Prostate gland (tissue), 2 donors: ENCODE data around the gene CELSR2.

ENCODE experiments used
- CTCF ChIP-seq, 4 experiments: fragments of 200-600 bp in 2 of 4; fragments of 450-650 bp in 2 of 4; sonication (generic) in 2 of 4; IDR thresholded peaks; 1 replicate in 3 of 4; 2 replicates in 1 of 4; pipeline ENCODE4 v1.5.1; 2016 to 2019; ENCODE audit warnings: antibody characterized with exemption in 4 of 4, mild to moderate bottlenecking in 2 of 4, moderate library complexity in 2 of 4
- POLR2A ChIP-seq: fragments of 450-650 bp; IDR thresholded peaks from one replicate; pipeline ENCODE4 v1.6.1; 2016; ENCODE audit warnings: antibody characterized with exemption, mild to moderate bottlenecking

- TF ChIP-seq POLR2A: no peak
- TF ChIP-seq CTCF (IDR thresholded peaks at IDR 0.05): no peak
These were observed 58.1 kb downstream of the CELSR2 start for GRCh38 chr1:109307274-109308021.
